CD4-positive, alpha-beta T cell treated with Interferon gamma for 1 hour (primary cell): ENCODE data around the gene C10orf88.

Experiments used
- DNase-seq: peaks from one replicate; pipeline ENCODE4 v3.0.0-alpha.2; 2020

The C10orf88 gene

GRCh38 chr10:122953902-122954730 is at the start of gene C10orf88:
Gene C10orf88, minus strand, starts transcription at chr10:122954227. Its CDS starts 49 bp downstream, at chr10:122954178.
- peak; percentile 100 for DNase-seq

GRCh38 chr10:123001370-123001769 is 47.3 kb upstream of the C10orf88 start:
- no peak for DNase-seq

- no peak for DNase-seq
These were observed 46.1 kb upstream of the C10orf88 start for GRCh38 chr10:123000155-123000554.

- DNase-seq: no peak
These were observed 45.3 kb upstream of the C10orf88 start for GRCh38 chr10:122999347-122999746.

- DNase-seq: no peak
These were observed 44.9 kb upstream of the C10orf88 start for GRCh38 chr10:122998934-122999333.

- DNase-seq: no peak
These were observed 44.4 kb upstream of the C10orf88 start for GRCh38 chr10:122998360-122998917.

GRCh38 chr10:122997864-122998263 is 43.8 kb upstream of the C10orf88 start:
- no peak for DNase-seq

- no peak for DNase-seq
These were observed 41.9 kb upstream of the C10orf88 start for GRCh38 chr10:122995936-122996335.

- DNase-seq: no peak
These were observed 39.8 kb upstream of the C10orf88 start for GRCh38 chr10:122993797-122994336.

- no peak for DNase-seq
These were observed 38.1 kb upstream of the C10orf88 start for GRCh38 chr10:122992031-122992585.

GRCh38 chr10:122990278-122990677 is 36.3 kb upstream of the C10orf88 start:
- DNase-seq: no peak

GRCh38 chr10:122988501-122988900 is 34.5 kb upstream of the C10orf88 start:
- DNase-seq: no peak

GRCh38 chr10:122986335-122986734 is 32.3 kb upstream of the C10orf88 start:
- no peak for DNase-seq

- no peak for DNase-seq
These were observed 30.7 kb upstream of the C10orf88 start for GRCh38 chr10:122984708-122985107.

GRCh38 chr10:122983898-122984297 is 29.9 kb upstream of the C10orf88 start:
- no peak for DNase-seq

GRCh38 chr10:122981066-122981464 is 27.0 kb upstream of the C10orf88 start:
- no peak for DNase-seq

- DNase-seq: peak; percentile 91
These were observed 26.4 kb upstream of the C10orf88 start, which contains the start of gene PSTK for GRCh38 chr10:122980209-122981065. Gene PSTK, plus strand, starts transcription at chr10:122980401. Its CDS starts 79 bp downstream, at chr10:122980480.

GRCh38 chr10:122974543-122975064 is 20.6 kb upstream of the C10orf88 start:
- no peak for DNase-seq

- DNase-seq: no peak
These were observed 20.0 kb upstream of the C10orf88 start for GRCh38 chr10:122974023-122974422.

- no peak for DNase-seq
These were observed 14.7 kb upstream of the C10orf88 start for GRCh38 chr10:122968698-122969097.

- DNase-seq: no peak
These were observed 12.9 kb upstream of the C10orf88 start for GRCh38 chr10:122966879-122967278.

- no peak for DNase-seq
These were observed 8.4 kb upstream of the C10orf88 start for GRCh38 chr10:122962405-122962804.
